AG09319 (cell line): Measurements from ENCODE around the gene TPRN.

Experiments
- DNase-seq: peaks from one replicate; pipeline ENCODE4 v3.0.0-alpha.2; 2010; ENCODE audit warnings: low read depth; ENCODE audit errors: extremely low read depth
- CTCF ChIP-seq: IDR thresholded peaks from 2 replicates; pipeline ENCODE4 v1.5.1; 2011; ENCODE audit warnings: low read depth, mild to moderate bottlenecking, inconsistent platforms, low read length, moderate library complexity

Gene TPRN

GRCh38 chr9:137228506-137228967 is 28.0 kb upstream of the TPRN start:
- no peak for DNase-seq
- TF ChIP-seq CTCF: no peak

GRCh38 chr9:137227853-137228505 is 27.4 kb upstream of the TPRN start:
- DNase-seq: no peak
- no peak for TF ChIP-seq CTCF

- peak; percentile 20 for DNase-seq
Measured at GRCh38 chr9:137227054-137227852, 26.7 kb upstream of the TPRN start, which contains the start of gene RNF224. TSS of gene RNF224 (plus strand) at chr9:137227502. CDS start at chr9:137228336, 834 bp downstream.

GRCh38 chr9:137226338-137227053 is 26.0 kb upstream of the TPRN start:
- no peak for TF ChIP-seq CTCF
- no peak for DNase-seq

More at GRCh38 chr9:137227054-137227852, 26.7 kb upstream of the TPRN start, which contains the start of gene RNF224:
- peak; percentile 89 for TF ChIP-seq CTCF

GRCh38 chr9:137225699-137226331 is 25.3 kb upstream of the TPRN start:
- TF ChIP-seq CTCF: no peak

GRCh38 chr9:137224830-137225694 is 24.5 kb upstream of the TPRN start, which contains the start of gene CYSRT1:
TSS of gene CYSRT1 (plus strand) at chr9:137225174. CDS start at chr9:137225622, 448 bp downstream.
- no peak for TF ChIP-seq CTCF
- no peak for DNase-seq

More at GRCh38 chr9:137225699-137226331, 25.3 kb upstream of the TPRN start:
- no peak for DNase-seq
